Upper lobe of left lung (tissue), 6 donors: ENCODE data around the gene LEPROT. TPM values are rescaled to one million over a fixed set of nuclear protein-coding genes. Genes with fewer than 3 reads are reported as not detected.

Source experiments
- ATAC-seq, 2 donors: fragments of 200-7000 bp; cut with Tn5 transposase; one replicate each; pipeline ENCODE4 v1.9.1; 2022; ENCODE audit warnings: mild to moderate bottlenecking in 2 of 2, moderate library complexity in 2 of 2; ENCODE audit not compliant: low FRiP score in 2 of 2
- DNase-seq, 2 donors: peaks; one replicate each; pipeline ENCODE4 v3.0.0-alpha.2; 2019 to 2020
- H3K27ac ChIP-seq, 4 donors: fragments of 200-600 bp; sonication (generic); one replicate each; pipeline ENCODE4 v1.5.1; 2016 to 2019
- H3K27me3 ChIP-seq, 4 donors: fragments of 200-600 bp; sonication (generic); one replicate each; pipeline ENCODE4 v1.5.1; 2017 to 2019
- H3K36me3 ChIP-seq, 4 donors: fragments of 200-600 bp; sonication (generic); one replicate each; pipeline ENCODE4 v1.5.1; 2016 to 2019
- H3K4me1 ChIP-seq, 4 donors: fragments of 200-600 bp; sonication (generic); one replicate each; pipeline ENCODE4 v1.5.1; 2018 to 2019
- H3K4me3 ChIP-seq, 4 donors: fragments of 200-600 bp; sonication (generic); one replicate each; pipeline ENCODE4 v1.5.1; 2017 to 2019; ENCODE audit warnings: mild to moderate bottlenecking in 2 of 4, moderate library complexity in 1 of 4
- H3K9me3 ChIP-seq, 4 donors: fragments of 200-600 bp; sonication (generic); one replicate each; pipeline ENCODE4 v1.5.1; 2018 to 2019
- CTCF ChIP-seq, 6 experiments: fragments of 450-650 bp in 4 of 6; fragments of 200-600 bp in 2 of 6; sonication (generic) in 2 of 6; IDR thresholded peaks; one replicate each; pipeline ENCODE4 v1.5.1; 2016 to 2019; ENCODE audit warnings: antibody characterized with exemption in 6 of 6
- EP300 ChIP-seq, 4 donors: sonication (generic); formaldehyde crosslinking; IDR thresholded peaks; one replicate each; pipeline ENCODE4 v1.5.1; 2017; ENCODE audit warnings: antibody characterized with exemption in 4 of 4, control low read depth in 2 of 4
- POLR2A ChIP-seq, 4 donors: fragments of 450-650 bp; IDR thresholded peaks; one replicate each; pipeline ENCODE4 v1.5.1; 2016 to 2017; ENCODE audit warnings: antibody characterized with exemption in 4 of 4, mild to moderate bottlenecking in 2 of 4
- POLR2AphosphoS5 ChIP-seq, 2 donors: sonication (generic); formaldehyde crosslinking; IDR thresholded peaks; one replicate each; pipeline ENCODE4 v1.5.1; 2017; ENCODE audit warnings: antibody characterized with exemption in 2 of 2
- WGBS, 2 donors: methylation state at CpG; one replicate each; pipeline ENCODE4 v1.1.5; 2017 to 2018; 5-methylcytosine and 5-hydroxymethylcytosine counted together
- total RNA-seq, 6 donors: library from RNA; depleted of rRNA in 4 of 6; stranded (reverse); fragments of >200 nt in 4 of 6; gene quantifications; one replicate each; pipeline versions ENCODE4 v1.1.0 to v1.2.1, GENCODE V29; 2016 to 2021
- donor health status: DM: no; HTN: no; CAD: no; lungs with moderate emphysema.
- donor health status: DM: no; HTN: yes; CAD: no; lungs with severe emphysema.

LEPROT gene
- total RNA-seq, 6 donors from 2014 or later, result 28.0 to 120 (median 72.9) TPM

GRCh38 chr1:65441464-65441863, 21.0 kb downstream of the LEPROT start:
- no peak overlapping the region for H3K27ac ChIP-seq

GRCh38 chr1:65442442-65442841, 22.0 kb downstream of the LEPROT start:
- no peaks in the 10 kb centered on the region for H3K36me3 ChIP-seq
- ATAC-seq (no peak), DNase-seq (no peak)
- H3K9me3 ChIP-seq, result no peaks in the 10 kb centered on the region
- H3K4me3 ChIP-seq, result no peak overlapping the region
- no peaks in the 10 kb centered on the region for H3K27me3 ChIP-seq
- no peak overlapping the region for H3K27ac ChIP-seq
- 88 to 96% methylated on average over 1 of the region's 1 CpG for WGBS, 2 donors
- H3K4me1 ChIP-seq, result peaks cover 0 to 2% (median 0%) of the 10 kb centered on the region in 4 donors
- TF ChIP-seq POLR2AphosphoS5 (IDR thresholded peaks at IDR 0.05) (no peak), POLR2A (IDR thresholded peaks at IDR 0.05) (no peak), CTCF (IDR thresholded peaks at IDR 0.05) (no peak)

More at GRCh38 chr1:65441464-65441863, 21.0 kb downstream of the LEPROT start:
- peaks cover 0 to 2% (median 0%) of the 10 kb centered on the region in 4 donors for H3K4me1 ChIP-seq
- TF ChIP-seq EP300 (IDR thresholded peaks at IDR 0.05), result no peak
- no peak for TF ChIP-seq POLR2A (IDR thresholded peaks at IDR 0.05)
- no peak for TF ChIP-seq POLR2AphosphoS5 (IDR thresholded peaks at IDR 0.05)
- TF ChIP-seq CTCF (IDR thresholded peaks at IDR 0.05), result no peak
- no peak for ATAC-seq
- H3K27me3 ChIP-seq, result no peaks in the 10 kb centered on the region
- no peak overlapping the region for H3K4me3 ChIP-seq
- no peaks in the 10 kb centered on the region for H3K36me3 ChIP-seq
- WGBS, 2 donors, result 32 to 46% methylated on average over 3 of the region's 3 CpGs
- no peak for DNase-seq
- H3K9me3 ChIP-seq, result no peaks in the 10 kb centered on the region

- TF ChIP-seq CTCF (IDR thresholded peaks at IDR 0.05), result no peak
- TF ChIP-seq POLR2AphosphoS5 (IDR thresholded peaks at IDR 0.05), result no peak
- TF ChIP-seq POLR2A (IDR thresholded peaks at IDR 0.05), result no peak
- TF ChIP-seq EP300 (IDR thresholded peaks at IDR 0.05), result no peak
- H3K36me3 ChIP-seq, result no peaks in the 10 kb centered on the region
- H3K4me3 ChIP-seq, result no peak overlapping the region
- 88 to 93% methylated on average over 2 of the region's 2 CpGs for WGBS, 2 donors
- no peak for ATAC-seq
- H3K9me3 ChIP-seq, result no peaks in the 10 kb centered on the region
- H3K27me3 ChIP-seq, result no peaks in the 10 kb centered on the region
- H3K4me1 ChIP-seq, result peaks cover 0 to 2% (median 0%) of the 10 kb centered on the region in 4 donors
- H3K27ac ChIP-seq, result no peak overlapping the region
- DNase-seq, result no peak
Observed at GRCh38 chr1:65443647-65444046, 23.2 kb downstream of the LEPROT start.

- no peak for TF ChIP-seq POLR2AphosphoS5 (IDR thresholded peaks at IDR 0.05)
- no peak for TF ChIP-seq EP300 (IDR thresholded peaks at IDR 0.05)
- TF ChIP-seq POLR2A (IDR thresholded peaks at IDR 0.05), result no peak
- no peak for TF ChIP-seq CTCF (IDR thresholded peaks at IDR 0.05)
- 88 to 96% methylated on average over 4 to 5 of the region's 5 CpGs for WGBS, 2 donors
- H3K4me3 ChIP-seq, result no peak overlapping the region
Observed at GRCh38 chr1:65444128-65444640, 23.7 kb downstream of the LEPROT start.

GRCh38 chr1:65445837-65446236, 25.4 kb downstream of the LEPROT start:
- no peak for DNase-seq
- no peaks in the 10 kb centered on the region for H3K36me3 ChIP-seq
- H3K27ac ChIP-seq, result no peak overlapping the region
- TF ChIP-seq POLR2A (IDR thresholded peaks at IDR 0.05) (no peak), EP300 (IDR thresholded peaks at IDR 0.05) (no peak), CTCF (IDR thresholded peaks at IDR 0.05) (no peak), POLR2AphosphoS5 (IDR thresholded peaks at IDR 0.05) (no peak)
- peaks cover 0 to 2% (median 0%) of the 10 kb centered on the region in 4 donors for H3K4me1 ChIP-seq
- no peaks in the 10 kb centered on the region for H3K9me3 ChIP-seq
- WGBS, 2 donors, result 100% methylated on average over 1 of the region's 1 CpG
- ATAC-seq, result no peak
- no peak overlapping the region for H3K4me3 ChIP-seq
- H3K27me3 ChIP-seq, result no peaks in the 10 kb centered on the region

More at GRCh38 chr1:65444128-65444640, 23.7 kb downstream of the LEPROT start:
- no peak overlapping the region for H3K27ac ChIP-seq
- peaks cover 0 to 2% (median 0%) of the 10 kb centered on the region in 4 donors for H3K4me1 ChIP-seq
- DNase-seq (no peak), ATAC-seq (no peak)
- H3K36me3 ChIP-seq, result no peaks in the 10 kb centered on the region
- H3K27me3 ChIP-seq, result no peaks in the 10 kb centered on the region
- no peaks in the 10 kb centered on the region for H3K9me3 ChIP-seq
